Hepatocyte (in vitro differentiated cells): ENCODE measurements around the gene LHFPL2.

Source experiments
- EZH2 ChIP-seq: fragments of 200-600 bp; sonication (generic); IDR thresholded peaks from 2 replicates; pipeline ENCODE4 v1.6.1; 2016; ENCODE audit warnings: antibody characterized with exemption, mild to moderate bottlenecking, borderline replicate concordance
- TF ChIP-seq, protein P1 (sequence below): fragments of 200-600 bp; sonication (generic); IDR thresholded peaks from 2 replicates; pipeline ENCODE4 v1.5.1; 2016; ENCODE audit warnings: antibody characterized with exemption, mild to moderate bottlenecking; ENCODE audit not compliant: poor library complexity

DNA sequence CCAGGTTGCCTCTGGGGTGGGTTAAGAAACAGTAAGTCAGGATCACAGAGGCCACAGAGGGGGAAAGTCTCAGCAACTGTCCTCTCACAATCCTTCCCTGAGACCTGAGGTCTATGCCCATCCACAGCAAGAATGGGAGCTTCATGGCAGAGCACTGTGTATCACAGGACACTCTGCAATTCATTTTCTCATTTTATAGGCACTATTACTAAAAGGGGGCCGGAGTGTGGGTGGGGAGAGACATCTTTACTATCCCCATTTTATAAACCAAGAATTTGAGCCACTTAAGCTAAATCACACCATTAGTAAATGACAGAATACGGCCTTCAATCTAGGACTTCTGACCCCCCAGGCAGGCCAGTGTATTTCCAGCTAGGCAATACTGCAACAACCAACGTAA, 79.9 kb downstream of the LHFPL2 start:
- TF ChIP-seq, protein P1, sequence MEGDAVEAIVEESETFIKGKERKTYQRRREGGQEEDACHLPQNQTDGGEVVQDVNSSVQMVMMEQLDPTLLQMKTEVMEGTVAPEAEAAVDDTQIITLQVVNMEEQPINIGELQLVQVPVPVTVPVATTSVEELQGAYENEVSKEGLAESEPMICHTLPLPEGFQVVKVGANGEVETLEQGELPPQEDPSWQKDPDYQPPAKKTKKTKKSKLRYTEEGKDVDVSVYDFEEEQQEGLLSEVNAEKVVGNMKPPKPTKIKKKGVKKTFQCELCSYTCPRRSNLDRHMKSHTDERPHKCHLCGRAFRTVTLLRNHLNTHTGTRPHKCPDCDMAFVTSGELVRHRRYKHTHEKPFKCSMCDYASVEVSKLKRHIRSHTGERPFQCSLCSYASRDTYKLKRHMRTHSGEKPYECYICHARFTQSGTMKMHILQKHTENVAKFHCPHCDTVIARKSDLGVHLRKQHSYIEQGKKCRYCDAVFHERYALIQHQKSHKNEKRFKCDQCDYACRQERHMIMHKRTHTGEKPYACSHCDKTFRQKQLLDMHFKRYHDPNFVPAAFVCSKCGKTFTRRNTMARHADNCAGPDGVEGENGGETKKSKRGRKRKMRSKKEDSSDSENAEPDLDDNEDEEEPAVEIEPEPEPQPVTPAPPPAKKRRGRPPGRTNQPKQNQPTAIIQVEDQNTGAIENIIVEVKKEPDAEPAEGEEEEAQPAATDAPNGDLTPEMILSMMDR, result no peak
- TF ChIP-seq EZH2, result no peak
